NCI-H2107 (cell line): ENCODE measurements around the gene MRPS31.
"Not testable (repeated sequence)": the region's sequence is repeated elsewhere in the genome, so short reads cannot be mapped to it uniquely, and the experiment has no call there.

Experiments
- DNase-seq: peaks from one replicate; lab custom pipeline; 2025; lab: John Stamatoyannopoulos, UW

MRPS31 gene

DNA sequence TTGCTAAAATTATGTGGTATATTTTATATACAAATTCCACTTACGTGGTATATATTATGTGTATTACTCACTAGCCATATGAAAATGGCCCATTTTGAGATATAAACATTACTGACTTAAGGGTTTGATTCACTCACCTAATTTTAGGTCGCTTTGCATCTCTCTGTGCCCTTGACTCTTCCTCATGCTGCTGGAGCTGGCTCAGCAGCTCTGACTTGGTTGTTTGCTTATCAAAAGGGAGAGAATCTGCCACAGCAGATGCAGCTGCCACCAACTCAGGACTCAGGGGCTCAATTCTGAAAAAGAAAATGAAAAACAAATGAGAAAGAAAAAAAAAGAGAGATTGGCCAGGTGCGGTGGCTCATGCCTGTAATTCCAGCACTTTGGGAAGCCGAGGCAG lies 12.2 kb downstream of the MRPS31 start:
- DNase-seq: no peak

DNA sequence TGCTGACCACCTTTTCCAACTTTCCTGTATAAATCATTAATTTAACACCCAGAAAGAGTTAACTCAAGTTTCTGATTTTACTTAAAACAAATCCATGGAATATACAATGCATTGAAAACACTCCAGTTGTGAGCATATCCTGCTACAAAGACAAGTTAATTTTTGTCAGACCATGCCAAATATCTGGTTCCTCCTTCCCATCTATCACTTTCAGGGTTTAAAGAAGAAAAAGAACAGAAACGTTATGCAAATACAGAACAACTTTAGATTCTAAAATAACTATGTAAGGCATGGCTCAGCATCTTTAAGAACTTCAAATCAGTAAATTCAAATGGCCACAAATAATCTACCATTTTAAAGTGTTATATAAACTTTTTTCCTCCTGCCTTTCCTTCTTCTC lies 14.9 kb downstream of the MRPS31 start:
- no peak for DNase-seq

DNA sequence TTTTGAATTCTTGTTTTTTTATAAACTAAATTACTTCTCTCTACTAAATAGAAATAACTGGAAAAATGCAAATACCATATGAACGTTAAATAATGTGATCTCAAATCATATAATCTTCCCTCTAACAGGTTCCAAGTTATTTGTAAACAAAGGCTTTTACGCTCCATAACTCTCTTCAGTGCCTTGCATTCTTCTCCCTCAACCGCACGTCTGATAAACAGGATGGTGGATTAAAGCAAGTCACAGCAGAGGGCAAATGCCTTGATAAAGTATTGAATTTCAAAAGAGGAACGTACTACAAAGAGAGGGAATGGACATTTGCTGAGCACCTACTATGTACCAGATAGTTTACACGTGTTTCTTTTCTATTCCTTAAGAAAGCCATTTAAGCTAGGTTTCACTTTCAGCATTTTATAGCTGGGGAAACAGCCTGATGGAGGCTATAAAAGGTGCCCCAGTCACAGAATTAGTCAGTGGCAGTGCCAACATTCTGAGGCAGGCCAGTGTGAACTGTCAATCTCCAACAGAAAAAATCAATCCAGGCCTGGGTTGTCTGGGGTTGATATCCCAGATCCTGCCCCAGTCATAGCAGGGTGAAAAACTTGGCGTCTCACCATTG lies 15.8 kb downstream of the MRPS31 start:
- no peak for DNase-seq

DNA sequence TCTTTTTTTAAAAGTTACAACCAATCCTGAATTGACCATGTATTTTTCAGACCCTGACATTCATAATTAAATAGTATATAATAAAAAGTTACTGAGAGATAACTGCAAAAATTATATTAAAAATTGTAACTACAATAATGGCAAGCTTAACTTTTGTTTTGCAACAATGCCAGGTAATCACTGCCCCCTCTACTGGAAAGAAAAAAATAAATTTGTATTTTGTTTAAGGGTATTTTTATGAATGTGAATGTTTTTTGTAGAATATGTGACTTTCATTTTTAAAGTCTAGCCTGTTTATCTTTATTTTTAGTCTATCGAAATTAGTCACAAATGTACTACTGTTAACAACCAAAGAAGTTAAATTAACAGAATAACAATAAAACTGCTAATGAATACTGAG lies 21.7 kb downstream of the MRPS31 start:
- DNase-seq: no peak

DNA sequence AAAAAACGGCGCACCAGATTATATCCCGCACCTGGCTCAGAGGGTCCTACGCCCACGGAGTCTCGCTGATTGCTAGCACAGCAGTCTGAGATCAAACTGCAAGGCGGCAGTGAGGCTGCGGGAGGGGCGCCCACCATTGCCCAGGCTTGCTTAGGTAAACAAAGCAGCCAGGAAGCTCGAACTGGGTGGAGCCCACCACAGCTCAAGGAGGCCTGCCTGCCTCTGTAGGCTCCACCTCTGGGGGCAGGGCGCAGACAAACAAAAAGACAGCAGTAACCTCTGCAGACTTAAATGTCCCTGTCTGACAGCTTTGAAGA lies 35.8 kb downstream of the MRPS31 start:
- DNase-seq: not testable (repeated sequence)

DNA sequence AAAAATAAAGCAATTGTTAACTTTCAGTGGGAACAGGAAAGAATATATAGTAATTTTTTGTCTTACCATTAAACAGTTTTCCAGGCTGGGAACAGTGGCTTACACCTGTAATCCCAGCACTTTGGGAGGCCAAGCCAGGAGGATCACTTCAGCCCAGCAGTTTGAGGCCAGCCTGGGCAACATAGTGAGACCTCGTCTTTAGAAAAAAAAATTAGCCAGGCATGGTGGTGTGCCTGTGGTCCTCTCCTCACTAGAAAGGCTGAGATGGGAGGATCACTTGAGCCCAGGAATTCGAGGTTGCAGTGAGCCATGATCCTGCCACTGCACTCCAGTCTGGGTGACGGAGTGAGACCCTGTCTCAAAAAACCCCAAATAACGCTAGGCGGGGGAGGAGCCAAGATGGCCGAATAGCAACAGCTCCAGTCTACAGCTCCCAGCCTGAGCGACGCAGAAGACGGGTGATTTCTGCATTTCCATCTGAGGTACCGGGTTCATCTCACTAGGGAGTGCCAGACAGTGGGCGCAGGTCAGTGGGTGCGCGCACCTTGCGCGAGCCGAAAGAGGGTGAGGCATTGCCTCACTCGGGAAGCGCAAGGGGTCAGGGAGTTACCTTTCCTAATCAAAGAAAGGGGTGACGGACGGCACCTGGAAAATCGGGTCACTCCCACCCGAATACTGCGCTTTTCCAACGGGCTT lies 36.3 kb downstream of the MRPS31 start:
- not testable (repeated sequence) for DNase-seq

DNA sequence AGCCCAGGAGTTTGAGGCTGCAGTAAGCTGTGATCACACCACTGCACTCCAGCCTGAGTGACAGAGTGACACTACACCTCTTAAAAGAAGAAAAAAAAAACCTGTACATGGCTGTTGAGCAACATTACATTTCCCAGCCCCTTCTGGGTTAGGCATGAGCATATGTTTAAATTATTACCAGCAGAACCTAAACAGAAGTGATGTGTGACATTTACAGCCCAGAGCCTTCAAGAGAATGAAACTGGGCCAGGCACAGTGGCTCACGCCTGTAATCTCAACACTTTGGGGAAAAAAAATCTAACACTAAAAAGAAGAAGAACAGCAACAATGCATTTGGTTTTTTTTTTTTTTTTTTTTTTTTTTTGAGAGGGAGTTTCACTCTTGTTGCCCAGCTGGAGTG lies 38.3 kb downstream of the MRPS31 start:
- no peak for DNase-seq

DNA sequence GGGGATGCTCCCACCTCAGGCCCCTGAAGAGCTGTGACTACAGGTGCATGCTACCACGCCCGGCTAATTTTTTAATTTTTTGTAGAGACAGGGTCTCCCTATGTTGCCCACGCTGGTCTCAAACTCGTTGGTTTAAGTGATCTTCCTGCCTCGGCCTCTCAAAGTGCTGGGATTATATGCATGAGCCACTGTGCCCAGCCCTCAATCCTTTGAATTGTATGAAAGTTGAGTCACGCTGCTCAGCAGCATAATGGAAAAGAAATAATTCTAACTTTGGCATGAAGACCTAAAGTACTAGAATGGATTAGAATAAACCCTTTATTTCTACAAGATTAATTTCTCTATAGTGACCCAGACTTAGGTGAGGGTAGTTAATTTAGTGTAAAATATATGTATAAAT lies 42.4 kb downstream of the MRPS31 start:
- no peak for DNase-seq

DNA sequence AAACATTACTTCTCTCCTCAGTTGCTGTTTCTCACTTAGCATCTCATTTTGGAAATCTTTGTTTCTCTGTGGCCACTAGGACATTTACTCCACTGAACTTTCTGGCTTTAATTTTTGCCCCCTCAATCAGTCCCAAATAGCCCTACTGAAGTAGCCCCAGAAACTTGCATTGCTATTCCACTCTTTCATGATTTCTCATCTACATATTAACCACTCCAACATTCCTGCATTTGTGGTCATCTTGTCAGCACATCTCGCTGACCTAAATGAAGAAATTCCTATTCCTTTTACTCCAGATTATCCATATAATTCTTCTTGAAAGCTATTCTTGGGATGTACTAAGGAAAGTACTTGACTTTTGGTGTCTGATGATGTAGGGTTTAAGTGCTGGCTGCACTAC lies 56.6 kb downstream of the MRPS31 start:
- not testable (repeated sequence) for DNase-seq

DNA sequence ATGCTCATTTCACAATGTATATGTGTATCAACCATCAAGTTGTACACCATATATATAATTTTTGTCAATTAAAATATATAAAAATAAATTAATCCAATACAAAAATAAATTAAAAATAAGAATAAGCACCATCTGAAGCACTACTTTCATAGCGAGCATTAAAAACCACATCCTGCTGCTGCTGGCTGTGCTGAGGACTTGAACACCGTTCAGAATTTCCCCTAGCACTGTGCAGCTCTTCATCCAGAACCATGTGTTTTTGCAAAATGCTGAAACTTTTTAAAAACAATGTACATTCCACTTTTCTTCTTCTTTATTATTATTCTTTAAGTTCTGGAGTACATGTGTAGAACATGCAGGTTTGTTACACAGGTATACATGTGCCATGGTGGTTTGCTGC lies 64.6 kb downstream of the MRPS31 start:
- no peak for DNase-seq

DNA sequence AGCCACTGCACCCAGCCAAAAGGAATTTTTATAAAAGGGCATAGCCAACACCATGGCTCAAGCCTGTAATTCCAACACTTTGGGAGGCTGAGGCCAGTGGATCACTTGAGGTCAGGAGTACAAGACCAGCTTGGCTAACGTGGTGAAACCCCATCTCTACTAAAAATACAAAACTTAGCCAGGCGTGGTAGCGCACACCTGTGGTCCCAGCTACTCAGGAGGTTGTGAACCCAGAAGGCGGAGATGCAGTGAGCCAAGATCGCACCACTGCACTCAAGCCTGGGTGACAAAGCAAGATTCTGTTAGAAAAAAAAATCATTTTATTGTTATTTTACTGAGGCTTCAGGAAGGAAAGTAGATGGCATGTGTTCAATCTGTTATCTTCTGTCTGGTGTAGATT lies 73.3 kb downstream of the MRPS31 start:
- no peak for DNase-seq

DNA sequence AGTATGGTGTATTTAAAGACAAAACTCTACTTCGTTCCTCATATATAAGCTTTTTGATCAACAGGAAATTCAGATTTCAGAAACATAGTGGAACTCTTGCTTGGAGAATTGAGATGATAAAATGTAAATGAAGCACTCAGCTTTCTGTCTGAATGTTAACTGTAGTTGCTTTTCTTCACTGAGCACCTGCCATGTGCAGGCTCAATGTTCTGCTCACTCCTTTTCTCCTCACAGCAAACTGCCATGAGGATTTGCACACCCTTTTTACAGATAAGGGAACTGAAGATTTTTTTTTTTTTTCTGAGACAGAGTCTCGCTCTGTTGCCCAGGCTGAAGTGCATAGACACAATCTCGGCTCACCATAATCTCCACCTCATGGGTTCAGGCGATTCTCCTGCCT lies 76.6 kb downstream of the MRPS31 start:
- DNase-seq: no peak

DNA sequence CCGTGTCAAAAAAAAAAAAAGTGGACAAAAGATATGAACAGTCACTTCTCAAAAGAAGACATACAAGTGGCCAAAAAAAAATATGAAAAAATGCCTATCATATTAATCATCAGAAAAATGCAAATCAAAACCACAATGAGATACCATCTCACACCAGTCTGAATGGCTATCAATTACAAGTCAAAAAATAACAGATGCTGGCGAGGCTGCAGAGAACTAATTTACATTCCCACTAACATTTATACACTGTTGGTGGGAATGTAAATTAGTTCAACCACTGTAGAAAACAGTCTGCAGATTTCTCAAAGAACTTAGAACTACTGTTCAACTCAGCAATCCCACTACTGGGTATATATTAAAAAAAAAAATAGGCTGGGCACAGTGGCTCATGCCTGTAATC lies 78.0 kb downstream of the MRPS31 start:
- no peak for DNase-seq

DNA sequence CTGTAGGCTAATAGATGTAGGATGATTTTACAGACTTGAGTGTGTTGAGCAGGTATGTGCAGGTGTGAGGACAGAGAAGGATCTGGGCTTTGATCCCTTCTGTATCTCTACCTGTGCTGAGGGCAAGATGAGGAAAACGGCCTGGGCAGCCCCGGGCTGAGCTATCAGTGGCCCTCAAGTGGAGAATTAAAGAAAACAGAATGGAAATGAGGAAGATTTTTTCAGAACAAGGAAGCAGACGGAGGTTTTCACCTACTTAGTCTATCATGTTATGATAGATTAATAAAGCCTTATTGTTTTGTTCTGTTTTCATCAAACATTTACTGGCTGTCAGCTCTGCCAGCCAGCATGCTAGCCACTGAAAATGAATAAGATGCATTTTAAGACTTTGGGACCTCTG lies 82.2 kb downstream of the MRPS31 start:
- no peak for DNase-seq

DNA sequence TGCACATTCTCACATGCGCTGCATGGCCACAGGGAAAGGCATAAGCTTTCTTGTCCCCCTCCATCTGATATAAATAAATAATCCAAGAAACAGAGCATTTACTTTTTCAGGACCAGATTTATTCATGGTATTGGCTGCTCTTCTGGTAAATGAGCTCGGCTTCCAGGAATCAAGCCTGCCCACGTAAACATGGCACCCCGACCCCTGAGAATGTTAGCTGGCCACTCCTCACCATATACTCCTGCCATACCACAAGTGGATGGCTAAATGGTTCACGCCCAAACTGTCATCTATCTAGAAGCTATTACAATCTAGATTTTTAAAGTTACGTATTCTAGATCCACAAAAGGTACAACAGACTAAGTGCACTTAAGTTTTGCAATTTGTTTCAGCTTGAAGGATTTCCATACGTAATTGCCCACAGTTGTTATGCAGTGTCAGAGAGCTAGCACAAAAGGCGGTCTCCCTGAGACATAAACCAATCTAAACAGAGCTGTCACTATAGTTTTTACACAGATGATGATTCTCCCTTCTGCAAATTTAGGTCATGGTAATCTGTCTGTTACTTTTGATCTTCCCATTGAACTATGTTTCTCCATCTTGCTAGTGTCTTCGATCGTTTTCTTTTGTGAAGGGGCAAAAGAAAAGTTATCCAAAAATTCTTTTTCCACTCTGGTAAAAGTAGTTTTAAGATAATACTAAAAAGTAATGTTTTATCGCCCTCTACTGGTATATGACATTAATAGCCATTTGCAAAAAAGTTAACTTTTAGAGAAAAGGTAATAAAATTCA lies 88.3 kb downstream of the MRPS31 start:
- no peak for DNase-seq

DNA sequence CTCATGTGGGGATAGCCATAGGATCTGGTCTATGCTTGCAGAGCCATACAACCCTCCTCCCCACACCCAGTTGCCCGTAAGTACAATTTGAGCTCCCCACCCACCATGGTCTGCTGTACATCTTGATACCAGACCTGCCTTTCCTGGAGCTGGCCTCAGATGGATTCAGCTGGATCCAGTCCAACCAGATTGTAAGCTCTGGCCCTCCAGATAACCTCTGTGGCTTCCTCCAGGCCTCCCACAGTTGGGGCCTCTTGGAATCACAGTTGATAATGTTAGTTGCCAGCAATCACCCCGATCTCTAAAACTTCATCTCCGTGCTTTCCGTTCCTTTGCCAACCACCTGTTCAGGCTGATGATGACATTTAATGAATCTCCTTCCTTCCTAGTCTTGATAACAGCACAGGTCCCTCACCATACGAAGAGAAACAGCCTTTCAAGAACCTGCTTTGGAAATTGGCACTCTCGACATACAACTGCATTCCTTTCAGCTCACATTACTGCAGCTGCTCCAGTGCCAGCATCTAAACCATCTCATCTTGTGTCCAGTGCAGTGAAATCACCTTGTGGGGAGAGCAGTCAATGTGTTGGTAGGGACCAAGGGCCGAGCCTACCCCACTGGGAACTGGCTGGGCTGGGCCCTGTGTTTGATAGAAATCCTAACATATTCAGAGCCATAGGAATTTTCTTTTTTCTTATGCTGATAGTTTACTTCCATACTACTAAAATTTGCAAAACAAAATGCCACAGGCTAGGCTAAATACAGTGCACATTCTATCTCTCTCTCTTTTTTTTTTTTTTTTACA lies 89.4 kb downstream of the MRPS31 start:
- DNase-seq: no peak

DNA sequence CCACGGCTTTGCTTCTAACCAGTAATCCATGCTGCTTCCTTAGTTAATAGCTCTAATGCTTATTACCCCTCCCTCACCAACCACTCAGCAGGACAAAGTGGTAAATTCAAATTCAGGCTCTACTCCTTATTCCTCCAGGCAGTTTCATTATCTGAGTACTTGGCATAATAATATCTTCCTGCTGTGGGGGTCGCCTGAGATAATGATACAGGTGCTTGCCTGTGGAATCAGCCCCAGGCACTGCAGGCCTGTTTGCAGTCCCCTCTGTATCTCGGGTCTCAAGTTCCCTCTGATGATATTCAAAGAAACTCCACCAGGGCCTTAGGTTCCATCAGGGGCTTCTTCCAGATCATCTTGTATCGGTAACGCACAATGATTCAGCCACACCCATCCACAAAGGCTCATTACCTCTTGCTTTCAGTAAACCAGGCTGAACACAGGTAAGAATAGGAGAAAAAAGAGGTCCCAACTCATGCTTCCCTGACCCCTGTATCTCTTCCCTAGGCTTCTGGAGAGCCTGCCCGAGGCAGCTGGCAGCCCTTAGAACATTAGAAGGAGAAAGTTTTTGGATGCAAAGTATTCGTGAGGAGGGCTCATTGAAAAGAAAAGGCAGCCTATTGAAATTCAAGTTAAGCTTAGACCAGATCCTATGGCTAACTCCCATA lies 90.2 kb downstream of the MRPS31 start:
- DNase-seq: no peak

DNA sequence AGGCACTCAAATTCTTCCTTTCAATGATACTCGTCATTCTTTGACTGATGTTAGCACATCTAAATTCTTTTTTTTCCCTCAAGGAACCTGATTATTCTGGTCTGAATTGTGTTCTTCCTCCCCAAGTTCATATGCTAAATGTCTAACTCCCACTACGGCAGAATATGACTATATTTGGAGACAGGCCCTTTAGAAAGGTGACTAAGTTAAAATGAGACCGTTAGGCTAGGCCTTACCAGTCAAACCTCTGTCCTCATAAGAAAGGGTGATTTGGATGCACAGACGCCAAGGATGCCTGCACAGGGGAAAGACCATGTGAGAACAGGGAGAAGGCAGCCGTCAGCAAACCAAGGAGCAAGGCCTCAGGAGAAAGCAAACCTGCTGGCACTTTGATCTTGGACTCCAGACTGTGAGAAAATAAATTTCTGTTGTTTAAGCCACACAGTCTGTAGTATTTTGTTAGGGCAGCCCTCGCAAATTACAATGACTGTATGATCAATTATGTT lies 91.5 kb downstream of the MRPS31 start:
- DNase-seq: no peak
